ENCODE measurements around the gene PSME2.

Gene PSME2

DNA sequence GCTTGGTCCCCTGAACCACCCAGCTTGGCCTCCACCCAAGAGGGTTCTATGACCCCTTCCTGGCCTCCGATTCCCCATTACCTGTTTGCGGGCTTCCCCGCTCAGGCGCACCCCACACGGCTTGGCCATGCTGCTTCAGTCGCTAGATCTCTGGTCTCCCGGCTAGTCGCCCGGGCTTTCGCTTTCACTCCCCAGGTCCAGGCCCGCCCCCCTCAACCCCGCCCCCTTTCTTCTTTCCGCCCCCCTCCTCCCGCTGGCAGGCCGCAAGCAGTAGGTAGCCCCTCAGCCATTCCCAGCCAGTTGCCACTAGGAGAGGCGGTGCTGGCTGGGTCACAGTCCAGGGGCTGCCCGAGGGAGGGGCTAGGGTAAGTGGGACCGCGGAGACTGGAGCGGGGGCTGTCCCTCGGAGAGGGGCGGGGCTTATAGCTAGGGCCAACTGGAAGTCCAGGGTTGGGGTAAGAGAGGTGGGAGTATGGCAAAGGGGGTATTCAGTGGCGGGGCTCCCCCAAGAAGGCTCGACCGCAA lies at the start of gene PSME2:
Gene PSME2 (minus strand): TSS at position 158 of the 525 bp plus-strand sequence. CDS start 29 bp downstream, at position 129.
- peak; percentile 91 for DNase-seq

DNA sequence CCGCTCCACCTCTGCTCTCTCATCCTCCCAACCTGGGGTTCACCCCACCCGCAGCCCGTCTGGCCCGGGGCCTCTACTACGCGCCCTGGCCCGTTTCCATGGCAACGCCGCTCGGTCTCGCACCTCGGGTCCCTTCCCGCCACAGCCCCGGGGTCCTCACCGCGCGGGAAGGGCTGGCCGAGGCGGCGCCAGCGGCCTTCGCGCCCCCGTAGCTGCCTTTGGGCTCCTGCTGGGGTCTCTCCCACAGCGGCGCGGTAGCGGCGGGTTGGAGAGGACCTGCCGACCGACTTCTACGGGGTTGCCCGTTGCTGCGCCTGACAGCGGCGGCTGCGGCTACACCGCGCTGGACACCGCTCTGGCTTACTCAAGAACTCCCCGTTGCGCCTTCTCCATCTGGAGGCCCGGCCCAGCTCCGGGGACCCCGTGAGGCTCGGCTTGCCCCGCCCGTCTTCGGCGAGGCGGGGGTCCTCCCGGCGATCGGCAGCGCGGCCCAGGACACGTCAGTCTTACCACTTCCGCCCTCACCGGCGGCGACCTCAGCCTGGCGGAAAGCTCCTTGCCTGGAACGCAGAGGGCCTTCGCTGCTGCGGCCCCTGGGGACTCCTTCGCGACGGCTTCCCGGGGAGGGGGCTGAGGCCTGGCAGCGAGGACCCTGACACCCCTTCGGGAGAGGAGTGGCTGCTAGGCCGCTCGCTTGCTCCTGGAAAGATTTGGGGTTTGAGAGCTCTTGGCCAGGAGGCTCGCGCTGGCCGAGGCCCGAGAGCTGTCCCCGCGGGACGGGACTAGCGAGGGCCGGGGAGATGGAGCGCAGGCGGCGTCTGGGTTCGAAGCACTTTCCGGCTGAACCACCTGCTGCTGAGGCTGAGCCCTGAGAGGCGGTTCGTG lies 49.0 kb upstream of the PSME2 start, which contains the start of gene TM9SF1:
Gene TM9SF1 (minus strand): TSS at position 256 of the 885 bp plus-strand sequence. CDS start 422 bp downstream, outside the sequence.
- DNase-seq, result peak; percentile 64 to 74

DNA sequence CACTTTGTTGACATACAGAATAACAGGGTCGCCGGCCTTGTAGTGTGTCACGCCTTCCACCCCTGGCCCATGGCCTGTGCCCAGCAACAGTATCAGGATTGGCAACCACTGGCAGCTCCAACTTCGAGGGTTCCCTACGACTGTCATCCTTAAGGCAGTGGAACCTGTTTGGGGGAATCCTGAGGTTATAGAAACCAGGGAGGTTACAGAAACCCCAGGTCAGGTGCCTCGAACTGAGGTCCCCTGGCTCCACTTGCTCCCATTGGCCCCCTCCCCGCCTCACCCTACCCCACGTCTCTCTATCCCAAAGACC lies 48.4 kb upstream of the PSME2 start:
- DNase-seq, result no peak

DNA sequence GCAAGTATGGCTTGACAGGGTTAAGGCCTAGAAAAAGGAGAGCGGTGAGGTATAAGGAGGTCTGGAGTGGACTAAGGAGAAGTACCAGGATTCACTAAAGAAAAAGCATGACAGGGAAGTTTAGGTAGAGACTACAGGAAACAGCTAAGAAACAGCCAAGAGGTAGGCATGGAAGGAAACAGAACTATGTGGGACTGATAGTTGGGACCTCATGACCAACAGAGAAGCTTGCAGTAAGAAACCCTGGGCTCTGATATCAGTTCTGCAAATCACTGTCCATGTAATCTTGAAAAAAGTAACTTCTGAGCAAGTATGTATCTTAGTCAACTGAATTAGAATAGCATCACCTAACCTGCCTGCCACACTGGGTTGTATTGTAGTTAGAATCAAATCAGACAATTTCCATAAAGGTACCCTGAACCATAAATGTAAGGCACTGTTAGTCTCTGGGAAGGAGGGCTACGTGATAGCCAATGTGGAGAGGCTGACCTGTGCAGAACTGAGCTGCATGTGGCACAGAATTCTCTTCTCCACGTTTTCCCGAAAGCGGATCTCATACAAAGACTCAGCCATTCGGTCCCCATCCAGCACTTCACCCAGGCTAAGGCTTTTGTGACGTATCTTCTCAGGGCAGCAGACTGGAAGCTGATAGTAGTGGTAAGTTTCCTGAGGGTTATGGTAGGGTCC lies 47.9 kb upstream of the PSME2 start:
- DNase-seq, result no peak

DNA sequence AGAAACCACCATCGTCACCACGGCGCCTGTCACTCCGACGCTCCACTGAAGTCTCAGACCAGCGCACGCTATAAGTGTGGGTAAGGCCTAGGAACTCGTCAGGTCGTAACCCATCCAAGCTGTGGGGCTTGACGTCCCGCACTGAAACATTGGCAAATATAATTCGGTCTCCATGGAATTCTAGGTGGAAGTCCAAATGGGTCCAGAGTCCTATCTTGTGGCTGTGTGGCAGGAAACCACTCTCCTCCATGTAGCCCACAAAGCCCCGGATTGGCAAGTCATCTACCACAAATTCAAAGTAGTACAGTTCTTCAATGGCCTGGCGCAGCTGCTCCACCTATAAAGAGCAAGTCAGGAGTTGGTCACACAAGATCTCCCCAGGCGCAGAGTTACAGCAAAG lies 46.5 kb upstream of the PSME2 start:
- DNase-seq, result no peak

DNA sequence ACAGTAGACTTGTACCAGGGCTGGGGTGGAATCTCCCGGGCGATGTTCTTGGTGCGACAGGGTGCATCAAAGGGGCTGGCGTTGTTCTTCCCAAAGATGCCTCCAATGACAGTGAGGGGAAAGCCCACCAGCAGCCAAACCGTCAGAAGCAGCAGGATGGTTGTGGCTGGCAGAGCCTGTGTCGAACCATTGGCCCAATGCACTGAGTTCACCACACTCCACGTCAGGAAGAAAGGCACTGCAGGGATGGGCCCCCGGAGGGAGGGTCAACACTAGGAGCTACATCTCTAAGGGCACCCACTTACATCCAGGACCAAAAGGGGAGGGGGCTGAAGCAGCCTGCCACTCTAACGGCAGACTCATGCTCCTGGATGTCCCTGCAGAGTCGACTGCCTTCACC lies 44.0 kb upstream of the PSME2 start:
- no peak for DNase-seq

DNA sequence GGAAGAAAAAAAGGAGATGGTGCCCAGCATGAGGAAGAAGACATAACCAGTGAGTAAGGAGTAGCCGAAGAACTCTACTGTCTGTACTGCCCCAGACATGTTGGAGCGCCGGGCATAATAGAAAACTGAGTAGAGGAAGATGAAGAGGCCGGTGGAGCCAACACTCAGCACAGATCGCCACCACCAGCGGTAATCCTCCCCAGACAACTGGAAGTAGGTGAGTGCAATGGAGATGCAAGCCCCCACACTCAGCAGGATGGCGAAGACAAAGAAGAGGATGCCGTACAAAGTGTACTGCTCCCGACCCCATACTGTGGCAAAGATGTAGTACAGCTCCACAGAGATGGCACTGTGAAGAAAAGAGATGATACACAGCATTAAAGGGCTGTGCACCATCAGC lies 43.0 kb upstream of the PSME2 start:
- no peak for DNase-seq

GRCh38 chr14:24189059-24189375 lies 42.6 kb upstream of the PSME2 start:
- no peak for DNase-seq

DNA sequence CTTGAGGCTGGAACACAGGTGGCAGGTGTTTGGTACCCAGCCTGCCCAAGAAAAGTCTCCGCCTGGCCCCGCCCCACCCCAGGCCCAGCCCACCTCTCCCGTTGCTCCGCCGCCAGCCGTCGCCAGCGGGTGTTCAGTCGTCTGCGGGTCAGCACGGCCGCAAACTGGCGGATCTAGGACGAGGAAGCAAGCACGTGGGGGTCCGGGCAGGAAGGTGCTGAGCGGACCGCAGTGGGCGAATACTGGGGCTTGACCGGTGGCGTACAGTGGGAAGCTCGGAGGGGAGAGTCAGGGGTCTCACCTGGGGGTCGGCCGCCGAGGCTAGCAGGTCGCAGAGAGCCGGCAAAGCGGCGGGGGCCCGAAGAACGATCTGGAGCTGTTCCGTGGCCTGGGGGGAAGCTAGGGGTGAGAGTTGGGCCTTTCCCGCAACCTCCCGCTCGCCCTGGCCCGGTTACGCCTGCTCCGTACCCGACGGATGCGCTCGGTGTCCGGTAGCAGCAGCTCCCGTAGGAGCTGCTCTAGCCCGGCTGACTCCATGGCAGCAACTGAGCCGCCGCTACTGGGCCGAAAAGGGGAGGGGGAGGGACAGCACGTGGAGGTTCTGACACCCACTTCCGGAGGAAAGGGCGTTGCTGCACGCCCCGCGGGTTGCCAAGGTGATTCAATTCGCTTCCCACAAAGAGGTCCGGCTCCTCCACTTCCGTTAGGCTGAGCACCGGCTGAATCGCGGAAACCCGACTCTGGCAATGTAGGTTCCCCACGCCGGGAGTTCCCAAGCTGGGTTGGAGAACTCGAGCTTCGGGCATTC lies 42.0 kb upstream of the PSME2 start, which contains the start of gene IPO4:
Gene IPO4 (minus strand): TSS at position 566 of the 808 bp plus-strand sequence. CDS start 29 bp downstream, at position 537.
- peak; percentile 94 to 96 for DNase-seq

- no peak for DNase-seq
Observed at GRCh38 chr14:24187539-24187915, 41.1 kb upstream of the PSME2 start.

GRCh38 chr14:24186831-24187538 lies 40.6 kb upstream of the PSME2 start:
- no peak for DNase-seq

GRCh38 chr14:24185741-24186140 lies 39.3 kb upstream of the PSME2 start:
- DNase-seq, result no peak

DNA sequence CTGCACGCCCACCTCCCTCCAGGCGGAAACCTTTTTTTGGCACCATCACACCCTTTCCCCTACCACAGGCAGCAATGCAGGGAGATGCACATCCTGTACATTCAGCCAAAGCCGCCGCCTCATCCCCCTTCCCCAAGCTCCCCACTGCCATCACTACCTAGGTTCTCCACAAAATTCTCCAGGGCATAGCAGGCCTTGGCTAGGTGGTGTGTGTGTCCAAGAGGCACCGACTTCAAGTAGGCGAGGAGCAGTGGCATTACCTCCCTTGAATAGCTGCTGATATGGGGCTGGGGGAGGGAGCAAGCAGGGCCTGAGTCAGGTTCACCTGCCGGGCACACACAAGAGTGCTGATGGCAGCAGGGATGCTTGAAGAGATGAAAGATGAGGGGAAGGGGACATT lies 38.6 kb upstream of the PSME2 start:
- DNase-seq, result no peak

- DNase-seq, result no peak
Observed at GRCh38 chr14:24184104-24184970, 37.9 kb upstream of the PSME2 start.

DNA sequence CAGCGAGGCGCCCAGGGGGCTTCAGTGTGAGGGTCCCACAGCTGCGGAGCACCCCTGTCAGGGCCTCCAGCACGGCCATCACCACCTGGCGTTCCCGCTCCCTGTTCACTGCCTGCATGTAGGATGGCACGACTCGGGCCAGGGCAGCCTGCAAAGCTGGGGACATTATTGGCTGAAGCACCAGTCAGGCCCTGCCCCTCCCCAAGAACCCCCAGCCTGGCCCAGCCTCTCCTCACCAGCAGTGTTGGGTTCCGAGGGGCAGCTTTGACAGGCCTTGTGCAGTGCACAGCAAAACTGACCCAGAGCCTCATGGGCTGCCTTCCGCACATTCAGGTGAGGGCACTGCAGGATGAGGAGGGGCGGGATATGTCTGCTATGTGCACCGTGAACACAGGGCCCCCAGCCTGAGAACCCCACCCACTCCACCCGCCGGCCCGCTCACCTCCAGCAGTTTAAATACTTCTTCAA lies 36.6 kb upstream of the PSME2 start:
- DNase-seq, result no peak

DNA sequence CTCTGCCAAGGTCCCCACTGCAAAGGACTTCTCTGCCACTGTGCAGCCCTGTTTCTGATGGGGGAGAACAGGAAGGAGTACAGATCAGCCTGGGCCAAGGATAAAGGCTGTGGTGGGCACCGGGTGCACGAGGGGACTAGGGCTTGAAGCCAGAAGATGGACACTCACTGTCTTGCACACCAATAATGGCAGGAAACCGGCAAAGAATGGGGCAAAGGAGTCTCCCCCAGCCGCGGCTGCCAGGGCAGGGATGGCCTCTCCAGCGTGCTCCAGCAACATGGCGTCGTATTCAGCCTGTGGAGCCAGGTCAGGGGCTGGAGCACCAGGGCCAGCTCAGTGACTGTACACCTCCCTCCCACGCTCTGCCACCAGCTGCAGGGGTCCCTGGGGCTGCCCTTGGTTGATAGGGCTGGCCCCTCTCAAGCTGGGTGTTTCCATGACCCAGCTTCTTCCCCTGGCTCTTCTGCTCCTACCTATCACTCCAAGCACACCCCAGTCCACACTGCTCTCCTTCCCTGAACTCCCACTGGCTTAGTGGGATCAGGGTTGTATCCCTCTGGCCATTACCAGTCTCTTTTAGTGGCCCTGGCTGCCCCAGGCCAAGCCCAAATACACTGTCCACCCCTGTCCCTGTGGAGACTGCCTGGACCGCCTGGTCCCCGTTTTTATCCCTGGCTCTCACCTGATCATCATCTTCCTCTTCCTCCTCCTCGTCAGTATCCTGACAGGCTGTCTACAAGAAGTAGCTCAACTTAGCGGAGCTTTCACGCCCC lies 35.9 kb upstream of the PSME2 start:
- no peak for DNase-seq

- no peak for DNase-seq
Observed at GRCh38 chr14:24181371-24182077, 35.1 kb upstream of the PSME2 start.

DNA sequence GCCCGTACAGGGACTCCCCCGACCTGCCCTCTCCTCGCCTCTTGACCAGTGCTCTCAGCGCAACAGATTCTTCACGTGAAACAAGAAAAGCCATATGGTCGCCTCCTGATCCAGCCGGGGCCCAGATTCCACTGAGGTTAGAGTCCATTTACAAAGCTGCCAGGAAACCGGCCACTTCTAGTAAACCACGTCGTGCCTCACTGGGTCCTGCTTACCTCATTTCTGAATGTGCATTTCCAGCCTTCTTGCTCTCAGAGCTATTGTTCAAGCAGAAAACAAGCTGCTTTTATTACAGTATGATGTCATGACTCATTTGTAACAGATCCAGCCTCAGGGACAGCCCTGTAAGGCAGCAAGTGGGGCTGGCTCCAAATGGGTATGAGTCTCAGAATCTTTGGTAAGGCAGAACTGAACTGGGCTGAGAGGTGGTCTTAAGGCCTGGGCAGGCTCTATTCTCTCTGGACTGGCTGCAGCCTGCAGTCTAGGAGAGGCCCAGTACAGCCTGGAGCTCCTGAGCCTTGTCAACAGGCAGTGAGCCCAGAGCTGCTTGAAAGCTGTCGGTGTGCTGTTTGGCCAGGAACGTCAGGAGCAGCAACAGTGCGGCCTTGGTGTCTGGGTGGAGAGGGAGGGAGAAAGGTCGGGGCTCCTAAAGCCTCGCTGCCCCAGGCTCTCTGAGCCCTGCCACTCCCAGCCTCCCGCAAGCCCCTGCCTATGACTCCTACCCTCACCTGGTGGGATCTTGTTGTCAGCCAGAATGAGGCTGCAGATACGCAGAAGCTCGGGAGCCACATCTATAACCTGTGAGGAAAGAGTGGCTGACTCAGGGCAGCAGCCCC lies 33.8 kb upstream of the PSME2 start:
- DNase-seq, result no peak

All from AML-193 (cell line).